ENCODE results near the gene ZNF432. TPM values are rescaled to one million over a fixed set of nuclear protein-coding genes. Genes with fewer than 3 reads are reported as not detected.

Gene ZNF432
- total and polyA plus RNA-seq, 2 of the 13 experiments (the other 11 are each of a cell fraction or from before 2014, with no cell fraction given): 4.1 to 8.7 TPM

GRCh38 chr19:51986309-51987291 lies 62.0 kb downstream of the ZNF432 start, which contains the start of gene ZNF350 (continued):
- TF ChIP-seq, protein P1, sequence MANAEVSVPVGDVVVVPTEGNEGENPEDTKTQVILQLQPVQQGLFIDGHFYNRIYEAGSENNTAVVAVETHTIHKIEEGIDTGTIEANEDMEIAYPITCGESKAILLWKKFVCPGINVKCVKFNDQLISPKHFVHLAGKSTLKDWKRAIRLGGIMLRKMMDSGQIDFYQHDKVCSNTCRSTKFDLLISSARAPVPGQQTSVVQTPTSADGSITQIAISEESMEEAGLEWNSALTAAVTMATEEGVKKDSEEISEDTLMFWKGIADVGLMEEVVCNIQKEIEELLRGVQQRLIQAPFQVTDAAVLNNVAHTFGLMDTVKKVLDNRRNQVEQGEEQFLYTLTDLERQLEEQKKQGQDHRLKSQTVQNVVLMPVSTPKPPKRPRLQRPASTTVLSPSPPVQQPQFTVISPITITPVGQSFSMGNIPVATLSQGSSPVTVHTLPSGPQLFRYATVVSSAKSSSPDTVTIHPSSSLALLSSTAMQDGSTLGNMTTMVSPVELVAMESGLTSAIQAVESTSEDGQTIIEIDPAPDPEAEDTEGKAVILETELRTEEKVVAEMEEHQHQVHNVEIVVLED (CRISPR knock-in tag; IDR thresholded peaks at IDR 0.05; ENCODE audit: borderline replicate concordance): peak; percentile 74; the same call in 1 of the 2 replicates
- TF ChIP-seq ZNF121 (CRISPR knock-in tag; IDR thresholded peaks at IDR 0.05) (no peak), RFX1 (IDR thresholded peaks at IDR 0.05) (no peak), ATF7-NPFF (CRISPR knock-in tag; IDR thresholded peaks at IDR 0.05; ENCODE audit: low read depth) (no peak), ZNF24 (IDR thresholded peaks at IDR 0.05) (no peak), CREBL2 (CRISPR knock-in tag; IDR thresholded peaks at IDR 0.05; ENCODE audit: borderline replicate concordance) (no peak), MATR3 (CRISPR knock-in tag; IDR thresholded peaks at IDR 0.05) (no peak), LCORL (IDR thresholded peaks at IDR 0.05) (no peak), LCORL (CRISPR knock-in tag; IDR thresholded peaks at IDR 0.05) (0 out of 2 replicates have a peak, but pooled peaks have one; percentile 54), ZNF773 (CRISPR knock-in tag; IDR thresholded peaks at IDR 0.05; ENCODE audit: borderline replicate concordance) (peak; percentile 52; the same call in 1 of the 2 replicates), ZC3H13 (CRISPR knock-in tag; IDR thresholded peaks at IDR 0.05) (no peak), TBX3 (IDR thresholded peaks at IDR 0.05; ENCODE audit: borderline replicate concordance) (no peak), DMAP1 (CRISPR knock-in tag; IDR thresholded peaks at IDR 0.05) (peak; percentile 78), PHF5A (CRISPR knock-in tag; IDR thresholded peaks at IDR 0.05; ENCODE audit: low read depth, unreplicated experiment) (peak; percentile 68), NR2F1 (CRISPR knock-in tag; IDR thresholded peaks at IDR 0.05) (no peak), FOXK2 (IDR thresholded peaks at IDR 0.05) (no peak), FOXA1 (IDR thresholded peaks at IDR 0.05) (no peak), FOXA1 (CRISPR knock-in tag; IDR thresholded peaks at IDR 0.05) (no peak)
- TF ChIP-seq, protein P2, sequence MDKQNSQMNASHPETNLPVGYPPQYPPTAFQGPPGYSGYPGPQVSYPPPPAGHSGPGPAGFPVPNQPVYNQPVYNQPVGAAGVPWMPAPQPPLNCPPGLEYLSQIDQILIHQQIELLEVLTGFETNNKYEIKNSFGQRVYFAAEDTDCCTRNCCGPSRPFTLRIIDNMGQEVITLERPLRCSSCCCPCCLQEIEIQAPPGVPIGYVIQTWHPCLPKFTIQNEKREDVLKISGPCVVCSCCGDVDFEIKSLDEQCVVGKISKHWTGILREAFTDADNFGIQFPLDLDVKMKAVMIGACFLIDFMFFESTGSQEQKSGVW (CRISPR knock-in tag; IDR thresholded peaks at IDR 0.05; ENCODE audit: borderline replicate concordance): no peak
- TF ChIP-seq, protein P3, sequence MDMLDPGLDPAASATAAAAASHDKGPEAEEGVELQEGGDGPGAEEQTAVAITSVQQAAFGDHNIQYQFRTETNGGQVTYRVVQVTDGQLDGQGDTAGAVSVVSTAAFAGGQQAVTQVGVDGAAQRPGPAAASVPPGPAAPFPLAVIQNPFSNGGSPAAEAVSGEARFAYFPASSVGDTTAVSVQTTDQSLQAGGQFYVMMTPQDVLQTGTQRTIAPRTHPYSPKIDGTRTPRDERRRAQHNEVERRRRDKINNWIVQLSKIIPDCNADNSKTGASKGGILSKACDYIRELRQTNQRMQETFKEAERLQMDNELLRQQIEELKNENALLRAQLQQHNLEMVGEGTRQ (IDR thresholded peaks at IDR 0.05; ENCODE audit: low read depth, low read length): no peak
- TF ChIP-seq, protein P3 (CRISPR knock-in tag; IDR thresholded peaks at IDR 0.05; ENCODE audit: borderline replicate concordance): no peak
- TF ChIP-seq, protein P4, sequence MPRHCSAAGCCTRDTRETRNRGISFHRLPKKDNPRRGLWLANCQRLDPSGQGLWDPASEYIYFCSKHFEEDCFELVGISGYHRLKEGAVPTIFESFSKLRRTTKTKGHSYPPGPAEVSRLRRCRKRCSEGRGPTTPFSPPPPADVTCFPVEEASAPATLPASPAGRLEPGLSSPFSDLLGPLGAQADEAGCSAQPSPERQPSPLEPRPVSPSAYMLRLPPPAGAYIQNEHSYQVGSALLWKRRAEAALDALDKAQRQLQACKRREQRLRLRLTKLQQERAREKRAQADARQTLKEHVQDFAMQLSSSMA (CRISPR knock-in tag; IDR thresholded peaks at IDR 0.05): no peak
- TF ChIP-seq, protein P5, sequence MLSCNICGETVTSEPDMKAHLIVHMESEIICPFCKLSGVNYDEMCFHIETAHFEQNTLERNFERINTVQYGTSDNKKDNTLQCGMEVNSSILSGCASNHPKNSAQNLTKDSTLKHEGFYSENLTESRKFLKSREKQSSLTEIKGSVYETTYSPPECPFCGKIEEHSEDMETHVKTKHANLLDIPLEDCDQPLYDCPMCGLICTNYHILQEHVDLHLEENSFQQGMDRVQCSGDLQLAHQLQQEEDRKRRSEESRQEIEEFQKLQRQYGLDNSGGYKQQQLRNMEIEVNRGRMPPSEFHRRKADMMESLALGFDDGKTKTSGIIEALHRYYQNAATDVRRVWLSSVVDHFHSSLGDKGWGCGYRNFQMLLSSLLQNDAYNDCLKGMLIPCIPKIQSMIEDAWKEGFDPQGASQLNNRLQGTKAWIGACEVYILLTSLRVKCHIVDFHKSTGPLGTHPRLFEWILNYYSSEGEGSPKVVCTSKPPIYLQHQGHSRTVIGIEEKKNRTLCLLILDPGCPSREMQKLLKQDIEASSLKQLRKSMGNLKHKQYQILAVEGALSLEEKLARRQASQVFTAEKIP (CRISPR knock-in tag; IDR thresholded peaks at IDR 0.05; ENCODE audit: borderline replicate concordance): no peak
